Measurements from ENCODE around the gene WNT9B. TPM values are rescaled to one million over a fixed set of nuclear protein-coding genes. Genes with fewer than 3 reads are reported as not detected.

WNT9B gene
- total and polyA plus RNA-seq, 2 experiments from 2014 or later = 0.17 TPM; not detected in 1

- Histone ChIP-seq H3K27ac (ENCODE audit: low read depth) (no peak overlapping the region), H3K36me3 (ENCODE audit: insufficient read depth) (no peaks in the 10 kb centered on the region), H3K4me1 (ENCODE audit: insufficient read depth) (no peaks in the 10 kb centered on the region; the same call in 1 of the 2 replicates), H3K4me3 (no peak overlapping the region), H3K79me2 (replicated peaks; ENCODE audit: insufficient read depth) (no peaks in the 10 kb centered on the region), H3K4me2 (no peak overlapping the region), H3F3A (replicated peaks; ENCODE audit: low read depth) (no peaks in the 10 kb centered on the region), H4K20me1 (replicated peaks; ENCODE audit: insufficient read depth) (no peaks in the 10 kb centered on the region), H3K9me2 (ENCODE audit: insufficient read depth) (peaks cover 3% of the 10 kb centered on the region; the same call in 1 of the 2 replicates), H2AFZ (no peak overlapping the region), H3K27me3 (ENCODE audit: insufficient read depth) (no peaks in the 10 kb centered on the region)
- H3K36me3 Mint-ChIP-seq (ENCODE audit: low read depth) = no peaks in the 10 kb centered on the region; the same call in 2 of the 3 replicates
- H3K9me3 Mint-ChIP-seq = no peaks in the 10 kb centered on the region
- H3K4me1 Mint-ChIP-seq = peaks cover 16% of the 10 kb centered on the region
- ATAC-seq (no peak), DNase-seq (ENCODE audit: low spot score) (no peak)
- TF ChIP-seq, protein P1, sequence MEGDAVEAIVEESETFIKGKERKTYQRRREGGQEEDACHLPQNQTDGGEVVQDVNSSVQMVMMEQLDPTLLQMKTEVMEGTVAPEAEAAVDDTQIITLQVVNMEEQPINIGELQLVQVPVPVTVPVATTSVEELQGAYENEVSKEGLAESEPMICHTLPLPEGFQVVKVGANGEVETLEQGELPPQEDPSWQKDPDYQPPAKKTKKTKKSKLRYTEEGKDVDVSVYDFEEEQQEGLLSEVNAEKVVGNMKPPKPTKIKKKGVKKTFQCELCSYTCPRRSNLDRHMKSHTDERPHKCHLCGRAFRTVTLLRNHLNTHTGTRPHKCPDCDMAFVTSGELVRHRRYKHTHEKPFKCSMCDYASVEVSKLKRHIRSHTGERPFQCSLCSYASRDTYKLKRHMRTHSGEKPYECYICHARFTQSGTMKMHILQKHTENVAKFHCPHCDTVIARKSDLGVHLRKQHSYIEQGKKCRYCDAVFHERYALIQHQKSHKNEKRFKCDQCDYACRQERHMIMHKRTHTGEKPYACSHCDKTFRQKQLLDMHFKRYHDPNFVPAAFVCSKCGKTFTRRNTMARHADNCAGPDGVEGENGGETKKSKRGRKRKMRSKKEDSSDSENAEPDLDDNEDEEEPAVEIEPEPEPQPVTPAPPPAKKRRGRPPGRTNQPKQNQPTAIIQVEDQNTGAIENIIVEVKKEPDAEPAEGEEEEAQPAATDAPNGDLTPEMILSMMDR (conservative IDR thresholded peaks at IDR 0.05; ENCODE audit: low read depth in 2 of 2) = no peak
- TF ChIP-seq JUNB (IDR thresholded peaks at IDR 0.05; ENCODE audit: unreplicated experiment) (no peak), CREB1 (CRISPR knock-in tag; IDR thresholded peaks at IDR 0.05; ENCODE audit: low read depth) (no peak), ZNF331 (CRISPR knock-in tag; IDR thresholded peaks at IDR 0.05; ENCODE audit: low read depth) (no peak), NANOG (IDR thresholded peaks at IDR 0.05; ENCODE audit: borderline replicate concordance) (no peak), POLR2AphosphoS5 (IDR thresholded peaks at IDR 0.05; ENCODE audit: low read depth) (no peak), EZH2phosphoT487 (IDR thresholded peaks at IDR 0.05; ENCODE audit: unreplicated experiment) (no peak), STAT1 (IDR thresholded peaks at IDR 0.05; ENCODE audit: unreplicated experiment) (no peak), ZNF114 (CRISPR knock-in tag; IDR thresholded peaks at IDR 0.05) (no peak), EZH2 (IDR thresholded peaks at IDR 0.05; ENCODE audit: low read depth, unreplicated experiment) (no peak)
- TF ChIP-seq, protein P2, sequence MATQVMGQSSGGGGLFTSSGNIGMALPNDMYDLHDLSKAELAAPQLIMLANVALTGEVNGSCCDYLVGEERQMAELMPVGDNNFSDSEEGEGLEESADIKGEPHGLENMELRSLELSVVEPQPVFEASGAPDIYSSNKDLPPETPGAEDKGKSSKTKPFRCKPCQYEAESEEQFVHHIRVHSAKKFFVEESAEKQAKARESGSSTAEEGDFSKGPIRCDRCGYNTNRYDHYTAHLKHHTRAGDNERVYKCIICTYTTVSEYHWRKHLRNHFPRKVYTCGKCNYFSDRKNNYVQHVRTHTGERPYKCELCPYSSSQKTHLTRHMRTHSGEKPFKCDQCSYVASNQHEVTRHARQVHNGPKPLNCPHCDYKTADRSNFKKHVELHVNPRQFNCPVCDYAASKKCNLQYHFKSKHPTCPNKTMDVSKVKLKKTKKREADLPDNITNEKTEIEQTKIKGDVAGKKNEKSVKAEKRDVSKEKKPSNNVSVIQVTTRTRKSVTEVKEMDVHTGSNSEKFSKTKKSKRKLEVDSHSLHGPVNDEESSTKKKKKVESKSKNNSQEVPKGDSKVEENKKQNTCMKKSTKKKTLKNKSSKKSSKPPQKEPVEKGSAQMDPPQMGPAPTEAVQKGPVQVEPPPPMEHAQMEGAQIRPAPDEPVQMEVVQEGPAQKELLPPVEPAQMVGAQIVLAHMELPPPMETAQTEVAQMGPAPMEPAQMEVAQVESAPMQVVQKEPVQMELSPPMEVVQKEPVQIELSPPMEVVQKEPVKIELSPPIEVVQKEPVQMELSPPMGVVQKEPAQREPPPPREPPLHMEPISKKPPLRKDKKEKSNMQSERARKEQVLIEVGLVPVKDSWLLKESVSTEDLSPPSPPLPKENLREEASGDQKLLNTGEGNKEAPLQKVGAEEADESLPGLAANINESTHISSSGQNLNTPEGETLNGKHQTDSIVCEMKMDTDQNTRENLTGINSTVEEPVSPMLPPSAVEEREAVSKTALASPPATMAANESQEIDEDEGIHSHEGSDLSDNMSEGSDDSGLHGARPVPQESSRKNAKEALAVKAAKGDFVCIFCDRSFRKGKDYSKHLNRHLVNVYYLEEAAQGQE (IDR thresholded peaks at IDR 0.05; ENCODE audit: unreplicated experiment) = no peak
- TF ChIP-seq, protein P3, sequence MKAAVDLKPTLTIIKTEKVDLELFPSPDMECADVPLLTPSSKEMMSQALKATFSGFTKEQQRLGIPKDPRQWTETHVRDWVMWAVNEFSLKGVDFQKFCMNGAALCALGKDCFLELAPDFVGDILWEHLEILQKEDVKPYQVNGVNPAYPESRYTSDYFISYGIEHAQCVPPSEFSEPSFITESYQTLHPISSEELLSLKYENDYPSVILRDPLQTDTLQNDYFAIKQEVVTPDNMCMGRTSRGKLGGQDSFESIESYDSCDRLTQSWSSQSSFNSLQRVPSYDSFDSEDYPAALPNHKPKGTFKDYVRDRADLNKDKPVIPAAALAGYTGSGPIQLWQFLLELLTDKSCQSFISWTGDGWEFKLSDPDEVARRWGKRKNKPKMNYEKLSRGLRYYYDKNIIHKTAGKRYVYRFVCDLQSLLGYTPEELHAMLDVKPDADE (IDR thresholded peaks at IDR 0.05) = no peak
- TF ChIP-seq, protein P4, sequence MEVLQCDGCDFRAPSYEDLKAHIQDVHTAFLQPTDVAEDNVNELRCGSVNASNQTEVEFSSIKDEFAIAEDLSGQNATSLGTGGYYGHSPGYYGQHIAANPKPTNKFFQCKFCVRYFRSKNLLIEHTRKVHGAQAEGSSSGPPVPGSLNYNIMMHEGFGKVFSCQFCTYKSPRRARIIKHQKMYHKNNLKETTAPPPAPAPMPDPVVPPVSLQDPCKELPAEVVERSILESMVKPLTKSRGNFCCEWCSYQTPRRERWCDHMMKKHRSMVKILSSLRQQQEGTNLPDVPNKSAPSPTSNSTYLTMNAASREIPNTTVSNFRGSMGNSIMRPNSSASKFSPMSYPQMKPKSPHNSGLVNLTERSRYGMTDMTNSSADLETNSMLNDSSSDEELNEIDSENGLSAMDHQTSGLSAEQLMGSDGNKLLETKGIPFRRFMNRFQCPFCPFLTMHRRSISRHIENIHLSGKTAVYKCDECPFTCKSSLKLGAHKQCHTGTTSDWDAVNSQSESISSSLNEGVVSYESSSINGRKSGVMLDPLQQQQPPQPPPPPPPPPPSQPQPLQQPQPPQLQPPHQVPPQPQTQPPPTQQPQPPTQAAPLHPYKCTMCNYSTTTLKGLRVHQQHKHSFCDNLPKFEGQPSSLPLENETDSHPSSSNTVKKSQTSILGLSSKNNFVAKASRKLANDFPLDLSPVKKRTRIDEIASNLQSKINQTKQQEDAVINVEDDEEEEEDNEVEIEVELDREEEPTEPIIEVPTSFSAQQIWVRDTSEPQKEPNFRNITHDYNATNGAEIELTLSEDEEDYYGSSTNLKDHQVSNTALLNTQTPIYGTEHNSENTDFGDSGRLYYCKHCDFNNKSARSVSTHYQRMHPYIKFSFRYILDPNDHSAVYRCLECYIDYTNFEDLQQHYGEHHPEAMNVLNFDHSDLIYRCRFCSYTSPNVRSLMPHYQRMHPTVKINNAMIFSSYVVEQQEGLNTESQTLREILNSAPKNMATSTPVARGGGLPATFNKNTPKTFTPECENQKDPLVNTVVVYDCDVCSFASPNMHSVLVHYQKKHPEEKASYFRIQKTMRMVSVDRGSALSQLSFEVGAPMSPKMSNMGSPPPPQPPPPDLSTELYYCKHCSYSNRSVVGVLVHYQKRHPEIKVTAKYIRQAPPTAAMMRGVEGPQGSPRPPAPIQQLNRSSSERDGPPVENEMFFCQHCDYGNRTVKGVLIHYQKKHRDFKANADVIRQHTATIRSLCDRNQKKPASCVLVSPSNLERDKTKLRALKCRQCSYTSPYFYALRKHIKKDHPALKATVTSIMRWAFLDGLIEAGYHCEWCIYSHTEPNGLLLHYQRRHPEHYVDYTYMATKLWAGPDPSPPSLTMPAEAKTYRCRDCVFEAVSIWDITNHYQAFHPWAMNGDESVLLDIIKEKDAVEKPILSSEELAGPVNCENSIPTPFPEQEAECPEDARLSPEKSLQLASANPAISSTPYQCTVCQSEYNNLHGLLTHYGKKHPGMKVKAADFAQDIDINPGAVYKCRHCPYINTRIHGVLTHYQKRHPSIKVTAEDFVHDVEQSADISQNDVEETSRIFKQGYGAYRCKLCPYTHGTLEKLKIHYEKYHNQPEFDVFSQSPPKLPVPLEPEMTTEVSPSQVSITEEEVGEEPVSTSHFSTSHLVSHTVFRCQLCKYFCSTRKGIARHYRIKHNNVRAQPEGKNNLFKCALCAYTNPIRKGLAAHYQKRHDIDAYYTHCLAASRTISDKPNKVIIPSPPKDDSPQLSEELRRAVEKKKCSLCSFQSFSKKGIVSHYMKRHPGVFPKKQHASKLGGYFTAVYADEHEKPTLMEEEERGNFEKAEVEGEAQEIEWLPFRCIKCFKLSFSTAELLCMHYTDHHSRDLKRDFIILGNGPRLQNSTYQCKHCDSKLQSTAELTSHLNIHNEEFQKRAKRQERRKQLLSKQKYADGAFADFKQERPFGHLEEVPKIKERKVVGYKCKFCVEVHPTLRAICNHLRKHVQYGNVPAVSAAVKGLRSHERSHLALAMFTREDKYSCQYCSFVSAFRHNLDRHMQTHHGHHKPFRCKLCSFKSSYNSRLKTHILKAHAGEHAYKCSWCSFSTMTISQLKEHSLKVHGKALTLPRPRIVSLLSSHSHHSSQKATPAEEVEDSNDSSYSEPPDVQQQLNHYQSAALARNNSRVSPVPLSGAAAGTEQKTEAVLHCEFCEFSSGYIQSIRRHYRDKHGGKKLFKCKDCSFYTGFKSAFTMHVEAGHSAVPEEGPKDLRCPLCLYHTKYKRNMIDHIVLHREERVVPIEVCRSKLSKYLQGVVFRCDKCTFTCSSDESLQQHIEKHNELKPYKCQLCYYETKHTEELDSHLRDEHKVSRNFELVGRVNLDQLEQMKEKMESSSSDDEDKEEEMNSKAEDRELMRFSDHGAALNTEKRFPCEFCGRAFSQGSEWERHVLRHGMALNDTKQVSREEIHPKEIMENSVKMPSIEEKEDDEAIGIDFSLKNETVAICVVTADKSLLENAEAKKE (CRISPR knock-in tag; IDR thresholded peaks at IDR 0.05) = no peak
- no peak overlapping the region for H3K27ac Mint-ChIP-seq
- peaks cover 14% of the 10 kb centered on the region for H3K27me3 Mint-ChIP-seq (ENCODE audit: insufficient read depth, low read depth, poor library complexity)
- H3K4me3 Mint-ChIP-seq = no peak overlapping the region
These were observed 15.4 kb downstream of the WNT9B start for GRCh38 chr17:46866747-46867146.

Measured in GM23338 (cell line).